HepG2 (cell line): ENCODE results near the gene ARMH1. TPM values are rescaled to one million over a fixed set of nuclear protein-coding genes. Genes with fewer than 3 reads are reported as not detected.

Source experiments
- CENPX ChIP-seq: sonication (generic); formaldehyde crosslinking; IDR thresholded peaks from 2 replicates; pipeline ENCODE4 v1.9.0; 2021; ENCODE audit warnings: mild to moderate bottlenecking, missing genetic modification reagents, moderate library complexity
- FOXA1 ChIP-seq, 2 experiments: fragments of 450-650 bp in 1 of 2; sonication (generic) in 1 of 2; formaldehyde crosslinking in 1 of 2; IDR thresholded peaks; 2 replicates each; pipeline versions ENCODE4 v1.4.0 to v1.6.1; 2016 to 2020; ENCODE audit warnings: missing genetic modification reagents in 1 of 2
- KLF13 ChIP-seq: sonication (generic); formaldehyde crosslinking; IDR thresholded peaks from 2 replicates; pipeline ENCODE4 v1.4.0; 2020; ENCODE audit warnings: mild to moderate bottlenecking, missing genetic modification reagents
- LCORL ChIP-seq, 2 experiments: fragments of 450-650 bp in 1 of 2; sonication (generic) in 1 of 2; formaldehyde crosslinking in 1 of 2; IDR thresholded peaks; 2 replicates each; pipeline versions ENCODE4 v1.5.0 to v1.6.1; 2017 to 2020; ENCODE audit warnings: antibody characterized with exemption in 1 of 2, missing genetic modification reagents in 1 of 2
- MBD4 ChIP-seq: IDR thresholded peaks from 2 replicates; pipeline ENCODE4 v1.6.1; 2012; ENCODE audit warnings: low read length, inconsistent platforms, borderline replicate concordance
- MEIS2 ChIP-seq: sonication (generic); formaldehyde crosslinking; IDR thresholded peaks from 2 replicates; pipeline ENCODE4 v1.9.0; 2021; ENCODE audit warnings: mild to moderate bottlenecking, missing genetic modification reagents
- MZF1 ChIP-seq: sonication (generic); formaldehyde crosslinking; IDR thresholded peaks from 2 replicates; pipeline ENCODE4 v1.8.1; 2023; ENCODE audit warnings: mild to moderate bottlenecking, missing genetic modification reagents, borderline replicate concordance
- REPIN1 ChIP-seq: sonication (generic); formaldehyde crosslinking; IDR thresholded peaks from 2 replicates; pipeline ENCODE4 v1.8.0; 2022; ENCODE audit warnings: missing genetic modification reagents, low read depth, mild to moderate bottlenecking, borderline replicate concordance
- REXO4 ChIP-seq: sonication (generic); formaldehyde crosslinking; IDR thresholded peaks from 2 replicates; pipeline ENCODE4 v1.8.0; 2022; ENCODE audit warnings: missing genetic modification reagents, mild to moderate bottlenecking, borderline replicate concordance
- SMC3 ChIP-seq: IDR thresholded peaks from 2 replicates; pipeline ENCODE4 v1.6.1; 2011; ENCODE audit warnings: low read length, improper control_type of control experiment
- TBP ChIP-seq: sonication (generic); formaldehyde crosslinking; IDR thresholded peaks from 2 replicates; pipeline ENCODE4 v1.5.0; 2020; ENCODE audit warnings: missing genetic modification reagents
- ZFP36 ChIP-seq: fragments of 150-350 bp; IDR thresholded peaks from 2 replicates; pipeline ENCODE4 v1.6.1; 2018; ENCODE audit warnings: borderline replicate concordance, low read length, low read depth; ENCODE audit not compliant: partially characterized antibody
- ZFP36L1 ChIP-seq: sonication (generic); formaldehyde crosslinking; IDR thresholded peaks from 2 replicates; pipeline ENCODE4 v1.8.0; 2022; ENCODE audit warnings: mild to moderate bottlenecking, missing genetic modification reagents, moderate library complexity
- ZFP41 ChIP-seq: sonication (generic); formaldehyde crosslinking; IDR thresholded peaks from 2 replicates; pipeline ENCODE4 v1.4.0; 2020; ENCODE audit warnings: mild to moderate bottlenecking, missing genetic modification reagents, borderline replicate concordance
- ZNF138 ChIP-seq: sonication (generic); formaldehyde crosslinking; IDR thresholded peaks from 2 replicates; pipeline ENCODE4 v1.5.0; 2020; ENCODE audit warnings: mild to moderate bottlenecking, low read depth, missing genetic modification reagents
- ZNF251 ChIP-seq: sonication (generic); formaldehyde crosslinking; IDR thresholded peaks from 2 replicates; pipeline ENCODE4 v1.9.0; 2021; ENCODE audit warnings: mild to moderate bottlenecking, missing genetic modification reagents
- ZNF282 ChIP-seq: fragments of 450-650 bp; IDR thresholded peaks from 2 replicates; pipeline ENCODE4 v1.6.1; 2018; ENCODE audit not compliant: partially characterized antibody
- ZNF33A ChIP-seq: sonication (generic); formaldehyde crosslinking; IDR thresholded peaks from 2 replicates; pipeline ENCODE4 v1.5.1; 2020; ENCODE audit warnings: missing genetic modification reagents, mild to moderate bottlenecking, moderate library complexity, borderline replicate concordance
- ZNF552 ChIP-seq: sonication (generic); formaldehyde crosslinking; IDR thresholded peaks from 2 replicates; pipeline ENCODE4 v1.9.0; 2022; ENCODE audit warnings: missing genetic modification reagents, mild to moderate bottlenecking, borderline replicate concordance
- ZNF569 ChIP-seq: sonication (generic); formaldehyde crosslinking; IDR thresholded peaks from 2 replicates; pipeline ENCODE4 v1.5.0; 2020; ENCODE audit warnings: mild to moderate bottlenecking, missing genetic modification reagents, moderate library complexity, borderline replicate concordance
- polyA plus RNA-seq, 8 experiments: library from polyadenylated mRNA; depleted of rRNA in 3 of 8; stranded (reverse) in 7 of 8; unstranded in 1 of 8; fragments of >200 nt; fragmentation: Illumina TruSeq in 4 of 8; extraction: Trizol in 4 of 8; gene quantifications; 2 replicates each; pipeline versions ENCODE4 v1.2.1 to v1.2.3, GENCODE V29; 2011 to 2016; ENCODE audit warnings: low read depth in 4 of 8, missing spikeins in 1 of 8, mixed read lengths in 1 of 8; ENCODE audit not compliant: insufficient read depth in 1 of 8
- total RNA-seq, 5 experiments: library from RNA; depleted of rRNA; stranded (reverse); fragments of >200 nt; fragmentation: Illumina TruSeq; extraction: Trizol; gene quantifications; 2 replicates each; pipeline ENCODE4 v1.2.3, GENCODE V29; 2016; ENCODE audit warnings: low read depth in 1 of 5
- TF ChIP-seq, protein P1 (sequence below): sonication (generic); formaldehyde crosslinking; conservative IDR thresholded peaks from 2 replicates; pipeline ENCODE4 v1.8.0; 2022; ENCODE audit warnings: low read depth, missing genetic modification reagents
- TF ChIP-seq, protein P2 (sequence below): sonication (generic); formaldehyde crosslinking; IDR thresholded peaks from 2 replicates; pipeline ENCODE4 v1.4.0; 2020; ENCODE audit warnings: mild to moderate bottlenecking, missing genetic modification reagents
- TF ChIP-seq, protein P3 (sequence below): IDR thresholded peaks from 2 replicates; pipeline ENCODE4 v1.6.1; 2016
- TF ChIP-seq, protein P4 (sequence below): sonication (generic); formaldehyde crosslinking; IDR thresholded peaks from 2 replicates; pipeline ENCODE4 v1.4.0; 2020; ENCODE audit warnings: missing genetic modification reagents, low read depth, mild to moderate bottlenecking, borderline replicate concordance

ARMH1 gene
- total and polyA plus RNA-seq, 2 of the 13 experiments (the other 11 are each of a cell fraction or from before 2014, with no cell fraction given): 0.69 TPM; not detected in 1

DNA sequence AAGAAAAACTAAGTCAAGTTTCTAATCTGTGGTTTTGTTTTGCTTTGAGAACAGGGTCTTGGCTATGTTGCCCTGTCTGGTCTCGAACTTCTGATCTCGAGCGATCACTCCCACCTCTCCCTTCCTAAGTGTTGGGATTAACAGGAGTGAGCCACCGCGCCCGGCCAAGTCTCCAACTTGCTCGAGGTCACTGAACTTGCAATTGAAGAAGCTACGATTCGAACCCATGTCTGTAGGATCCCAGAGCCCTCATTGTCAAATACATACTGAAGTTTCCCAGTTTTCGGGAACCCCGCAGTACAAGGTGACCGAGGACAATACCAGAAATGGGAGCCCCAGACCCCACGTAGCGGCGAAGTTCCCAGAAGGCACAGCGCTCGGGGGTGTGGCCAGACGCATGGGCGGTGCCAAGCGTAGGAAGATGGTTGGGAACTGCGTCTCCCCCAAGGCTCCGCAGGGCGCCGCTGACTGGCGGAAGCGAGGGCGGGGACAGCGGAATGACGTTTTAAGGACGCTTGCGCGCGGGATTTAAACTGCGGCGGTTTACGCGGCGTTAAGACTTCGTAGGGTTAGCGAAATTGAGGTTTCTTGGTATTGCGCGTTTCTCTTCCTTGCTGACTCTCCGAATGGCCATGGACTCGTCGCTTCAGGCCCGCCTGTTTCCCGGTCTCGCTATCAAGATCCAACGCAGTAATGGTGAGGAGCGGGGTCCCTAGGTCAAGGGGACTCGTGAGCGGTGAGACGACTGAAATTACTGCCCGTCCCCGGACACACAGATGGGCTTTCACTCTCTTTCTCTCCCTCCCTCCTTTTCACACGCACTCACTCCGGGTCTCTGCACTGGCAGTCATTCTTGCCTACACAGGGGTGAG is 65.0 kb downstream of the ARMH1 start, which contains the start of gene KIF2C (continued):
- no peak; the same call in 1 of the 2 replicates for TF ChIP-seq ZNF569 (CRISPR knock-in tag)
- no peak for TF ChIP-seq ZFP41 (CRISPR knock-in tag)
- TF ChIP-seq MEIS2: peak; percentile 21; the same call in 1 of the 2 replicates
- TF ChIP-seq ZNF138 (CRISPR knock-in tag): no peak
- TF ChIP-seq, protein P1, sequence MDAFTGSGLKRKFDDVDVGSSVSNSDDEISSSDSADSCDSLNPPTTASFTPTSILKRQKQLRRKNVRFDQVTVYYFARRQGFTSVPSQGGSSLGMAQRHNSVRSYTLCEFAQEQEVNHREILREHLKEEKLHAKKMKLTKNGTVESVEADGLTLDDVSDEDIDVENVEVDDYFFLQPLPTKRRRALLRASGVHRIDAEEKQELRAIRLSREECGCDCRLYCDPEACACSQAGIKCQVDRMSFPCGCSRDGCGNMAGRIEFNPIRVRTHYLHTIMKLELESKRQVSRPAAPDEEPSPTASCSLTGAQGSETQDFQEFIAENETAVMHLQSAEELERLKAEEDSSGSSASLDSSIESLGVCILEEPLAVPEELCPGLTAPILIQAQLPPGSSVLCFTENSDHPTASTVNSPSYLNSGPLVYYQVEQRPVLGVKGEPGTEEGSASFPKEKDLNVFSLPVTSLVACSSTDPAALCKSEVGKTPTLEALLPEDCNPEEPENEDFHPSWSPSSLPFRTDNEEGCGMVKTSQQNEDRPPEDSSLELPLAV (CRISPR knock-in tag): no peak
- peak; percentile 93 for TF ChIP-seq REPIN1 (CRISPR knock-in tag)
- TF ChIP-seq FOXA1 (IDR thresholded peaks at IDR 0.05): no peak
- 0 out of 2 replicates have a peak, but pooled peaks have one; percentile 4 for TF ChIP-seq FOXA1 (CRISPR knock-in tag; IDR thresholded peaks at IDR 0.05)
- TF ChIP-seq ZNF552 (CRISPR knock-in tag): peak; percentile 57; the same call in 1 of the 2 replicates
- no peak for TF ChIP-seq LCORL (IDR thresholded peaks at IDR 0.05)
- peak; percentile 42; the same call in 1 of the 2 replicates for TF ChIP-seq LCORL (CRISPR knock-in tag; IDR thresholded peaks at IDR 0.05)
- TF ChIP-seq ZFP36: no peak
- peak; percentile 77; the same call in 1 of the 2 replicates for TF ChIP-seq KLF13 (CRISPR knock-in tag)
- no peak; the same call in 1 of the 2 replicates for TF ChIP-seq ZFP36L1 (CRISPR knock-in tag)
- no peak for TF ChIP-seq ZNF282
- TF ChIP-seq, protein P2, sequence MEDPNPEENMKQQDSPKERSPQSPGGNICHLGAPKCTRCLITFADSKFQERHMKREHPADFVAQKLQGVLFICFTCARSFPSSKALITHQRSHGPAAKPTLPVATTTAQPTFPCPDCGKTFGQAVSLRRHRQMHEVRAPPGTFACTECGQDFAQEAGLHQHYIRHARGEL (CRISPR knock-in tag): no peak
- TF ChIP-seq TBP (CRISPR knock-in tag): 0 out of 2 replicates have a peak, but pooled peaks have one; percentile 33
- no peak for TF ChIP-seq CENPX
- TF ChIP-seq REXO4 (CRISPR knock-in tag): no peak
- no peak for TF ChIP-seq MBD4
- TF ChIP-seq MZF1 (CRISPR knock-in tag): no peak
- no peak for TF ChIP-seq SMC3
- TF ChIP-seq ZNF33A (CRISPR knock-in tag): no peak
- TF ChIP-seq ZNF251 (CRISPR knock-in tag): no peak
- TF ChIP-seq, protein P3, sequence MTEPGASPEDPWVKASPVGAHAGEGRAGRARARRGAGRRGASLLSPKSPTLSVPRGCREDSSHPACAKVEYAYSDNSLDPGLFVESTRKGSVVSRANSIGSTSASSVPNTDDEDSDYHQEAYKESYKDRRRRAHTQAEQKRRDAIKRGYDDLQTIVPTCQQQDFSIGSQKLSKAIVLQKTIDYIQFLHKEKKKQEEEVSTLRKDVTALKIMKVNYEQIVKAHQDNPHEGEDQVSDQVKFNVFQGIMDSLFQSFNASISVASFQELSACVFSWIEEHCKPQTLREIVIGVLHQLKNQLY (CRISPR knock-in tag): no peak; the same call in 1 of the 2 replicates
- TF ChIP-seq, protein P4, sequence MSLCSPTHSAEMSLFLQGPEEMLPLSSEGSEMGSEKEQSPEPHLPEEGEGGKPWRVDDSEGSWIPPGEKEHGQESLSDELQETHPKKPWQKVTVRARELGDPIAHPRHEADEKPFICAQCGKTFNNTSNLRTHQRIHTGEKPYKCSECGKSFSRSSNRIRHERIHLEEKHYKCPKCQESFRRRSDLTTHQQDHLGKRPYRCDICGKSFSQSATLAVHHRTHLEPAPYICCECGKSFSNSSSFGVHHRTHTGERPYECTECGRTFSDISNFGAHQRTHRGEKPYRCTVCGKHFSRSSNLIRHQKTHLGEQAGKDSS: no peak
